Retinal pigment epithelial cell (primary cell): ENCODE results near the gene SLC9A3.

Experiments
- DNase-seq: peaks from one replicate; pipeline ENCODE4 v3.0.0-alpha.2; 2010; ENCODE audit warnings: low read depth
- H3K4me3 ChIP-seq: 2 replicates; pipeline ENCODE4 v1.5.1; 2011; ENCODE audit warnings: mild to moderate bottlenecking, low read length, control low read depth, moderate library complexity
- CTCF ChIP-seq: conservative IDR thresholded peaks from 2 replicates; pipeline ENCODE4 v1.5.1; 2011; ENCODE audit warnings: low read depth, low read length, control low read depth, inconsistent platforms

Gene SLC9A3

GRCh38 chr5:524234-524972, at the start of gene SLC9A3:
Gene SLC9A3 (minus strand): TSS chr5:524449.
- no peak for TF ChIP-seq CTCF
- DNase-seq: no peak
- H3K4me3 ChIP-seq: no peak within 1 kb of the TSS

DNA sequence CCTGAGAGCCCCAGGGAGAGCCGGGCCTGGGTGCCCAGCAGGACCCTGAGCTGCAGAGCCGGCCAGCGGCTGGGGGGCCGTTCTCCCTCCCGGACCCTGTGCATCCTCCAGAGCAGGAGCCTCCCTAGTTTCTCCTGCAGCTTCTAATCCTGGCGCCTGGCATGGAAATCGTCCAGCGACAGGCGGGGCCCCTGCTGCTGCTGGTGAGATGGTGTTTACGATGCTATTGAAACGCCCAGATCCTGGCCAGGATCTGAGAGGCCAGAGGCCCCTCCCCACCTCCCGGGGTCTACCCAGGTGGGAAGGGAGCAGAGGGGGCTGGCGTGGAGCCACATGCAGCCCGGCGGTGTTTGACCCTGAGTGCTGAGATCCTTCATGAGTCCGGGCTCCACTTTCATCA, 49.7 kb upstream of the SLC9A3 start:
- TF ChIP-seq CTCF: no peak
- H3K4me3 ChIP-seq: no peak overlapping the region
- no peak for DNase-seq

DNA sequence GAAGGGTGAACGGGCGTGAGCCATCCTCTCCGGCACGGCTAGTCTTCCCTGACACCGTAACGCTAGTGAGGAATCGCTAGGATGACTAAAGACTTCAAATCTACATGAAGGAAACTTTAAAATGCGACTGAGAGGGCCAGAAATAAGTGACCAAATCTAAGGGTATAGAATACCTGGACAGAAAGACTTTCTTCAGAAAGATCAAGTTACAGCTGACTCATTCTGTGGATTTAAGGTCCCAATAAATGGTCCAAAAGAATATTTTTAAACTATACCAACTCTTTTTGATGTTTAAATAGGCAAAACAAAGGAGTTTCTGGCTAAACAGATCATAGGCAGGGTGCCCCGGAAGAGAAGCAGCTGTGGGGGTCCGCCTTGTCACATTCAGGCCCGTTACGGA, 49.0 kb upstream of the SLC9A3 start:
- H3K4me3 ChIP-seq: no peak overlapping the region
- no peak for TF ChIP-seq CTCF
- DNase-seq: no peak

- DNase-seq: no peak
- no peak overlapping the region for H3K4me3 ChIP-seq
- TF ChIP-seq CTCF: no peak
Measured at GRCh38 chr5:572398-573019, 48.3 kb upstream of the SLC9A3 start.

DNA sequence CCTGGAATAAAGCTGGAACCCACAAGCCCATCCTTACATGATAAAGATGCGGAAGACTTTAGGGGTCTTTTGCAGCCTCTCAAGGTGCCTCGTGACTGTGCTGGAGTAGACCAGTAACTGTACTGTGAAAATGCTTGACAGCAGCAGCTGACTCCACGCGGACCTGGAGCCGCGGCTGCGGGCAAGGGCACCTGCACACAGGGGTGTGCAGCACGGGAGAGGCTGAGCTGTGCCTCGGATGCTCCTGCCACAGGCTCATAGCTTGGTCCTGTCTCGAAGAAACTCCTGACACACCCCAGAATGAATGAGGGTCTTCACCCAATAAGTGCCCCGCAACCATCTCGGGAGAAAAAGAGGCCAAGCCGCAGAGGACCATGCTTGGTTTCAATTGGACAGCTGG, 47.5 kb upstream of the SLC9A3 start:
- H3K4me3 ChIP-seq: no peak overlapping the region
- no peak for TF ChIP-seq CTCF
- no peak for DNase-seq

GRCh38 chr5:570886-571285, 46.6 kb upstream of the SLC9A3 start:
- no peak overlapping the region for H3K4me3 ChIP-seq
- DNase-seq: no peak
- no peak for TF ChIP-seq CTCF

DNA sequence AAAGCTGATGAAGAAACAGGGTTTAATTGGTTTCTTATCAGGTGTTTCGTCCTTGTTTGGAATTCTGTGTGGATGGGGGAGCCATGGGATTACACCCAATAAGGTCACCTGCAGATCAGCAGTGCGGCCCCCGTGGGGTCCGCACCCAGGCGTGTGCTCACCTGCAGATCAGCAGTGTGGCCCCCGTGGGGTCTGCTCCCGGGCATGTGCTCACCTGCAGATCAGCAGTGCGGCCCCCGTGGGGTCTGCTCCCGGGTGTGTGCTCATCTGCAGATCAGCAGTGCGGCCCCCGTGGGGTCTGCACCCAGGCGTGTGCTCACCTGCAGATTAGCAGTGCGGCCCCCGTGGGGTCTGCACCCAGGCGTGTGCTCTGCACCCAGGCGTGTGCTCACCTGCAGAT, 46.2 kb upstream of the SLC9A3 start:
- no peak for DNase-seq

More for the DNA sequence above, 46.2 kb upstream of the SLC9A3 start:
- TF ChIP-seq CTCF: no peak
- H3K4me3 ChIP-seq: no peak overlapping the region
